Stimulated activated CD4-positive, alpha-beta T cell treated with anti-CD3 and anti-CD28 coated beads, TNF-alpha, amount 100 ng/mL, for 4 hours (primary cell): ENCODE results near the gene CLASP1.
"Not testable (repeated sequence)": the region's sequence is repeated elsewhere in the genome, so short reads cannot be mapped to it uniquely, and the experiment has no call there.

Source experiments
- DNase-seq, 3 experiments: peaks; one replicate each; pipeline ENCODE4 v3.0.0-alpha.2; 2020; ENCODE audit warnings: low read depth in 3 of 3

Gene CLASP1

GRCh38 chr2:121475811-121476571, 173.3 kb downstream of the CLASP1 start:
- no peak for DNase-seq

- no peak for DNase-seq
Measured at GRCh38 chr2:121473512-121473911, 175.8 kb downstream of the CLASP1 start.

- no peak for DNase-seq
Measured at GRCh38 chr2:121472470-121472993, 176.7 kb downstream of the CLASP1 start.

DNA sequence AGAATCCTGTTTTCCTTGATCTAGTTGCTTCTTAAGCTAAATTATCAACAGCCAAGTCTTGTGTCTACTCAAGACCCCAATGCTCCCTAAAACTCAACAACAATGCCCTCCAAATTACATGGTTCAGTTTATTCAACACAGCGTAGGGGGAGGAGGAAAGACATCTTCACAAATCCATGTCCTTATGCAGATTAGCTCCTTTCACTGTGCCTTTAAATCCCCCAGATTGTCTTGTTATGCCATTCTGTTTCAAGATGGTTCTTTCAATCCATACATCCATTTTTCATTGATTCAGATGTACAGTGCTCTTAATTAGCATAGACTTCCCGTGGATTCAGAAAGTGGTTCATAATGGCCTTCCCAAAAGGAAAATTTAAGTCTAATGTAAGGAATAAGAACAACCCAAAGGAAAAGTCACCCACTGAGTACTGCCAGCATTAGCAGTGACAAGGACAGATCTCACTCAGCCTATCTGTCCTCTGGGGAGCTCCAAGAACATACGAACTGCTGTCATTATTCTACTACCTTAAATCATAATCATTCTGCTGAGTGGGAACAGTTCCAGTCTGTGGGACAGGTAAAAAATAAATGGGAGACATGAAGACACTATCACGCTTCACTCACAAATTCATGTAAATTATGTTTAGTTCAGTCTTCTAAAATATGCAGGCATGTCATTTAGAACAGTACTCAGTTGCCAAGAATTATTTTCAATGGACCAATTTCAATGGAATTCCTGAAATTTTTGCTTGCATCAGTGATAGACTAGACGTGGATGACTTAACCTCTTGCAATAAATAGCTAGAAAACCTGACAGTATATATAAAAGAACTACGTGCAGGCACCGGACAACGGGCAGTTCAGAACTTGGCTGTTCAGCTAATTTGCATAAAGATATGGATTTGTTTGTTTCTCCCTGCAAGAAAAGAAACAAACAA, 177.5 kb downstream of the CLASP1 start:
- DNase-seq = no peak

- no peak for DNase-seq
Measured at GRCh38 chr2:121470917-121471316, 178.3 kb downstream of the CLASP1 start.

DNA sequence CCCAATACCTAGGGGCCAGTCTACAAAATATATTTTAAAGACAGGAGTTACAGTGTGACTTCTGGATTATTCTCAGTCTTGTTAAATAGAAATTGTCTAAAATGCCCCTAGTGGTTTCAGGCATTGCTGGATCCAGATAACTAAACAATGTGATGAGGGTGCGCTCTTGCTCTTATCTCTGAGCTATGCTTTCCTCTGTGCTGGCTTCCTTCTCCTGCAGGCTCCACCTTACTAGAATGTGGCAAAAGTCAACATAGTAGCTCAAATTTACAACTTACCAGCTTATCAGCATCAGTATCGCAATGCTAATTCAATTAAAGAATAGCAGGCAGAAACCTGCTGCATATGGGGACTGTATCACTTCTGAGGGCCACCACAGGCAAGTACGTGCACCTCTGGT, 179.9 kb downstream of the CLASP1 start:
- no peak for DNase-seq

- no peak for DNase-seq
Measured at GRCh38 chr2:121468936-121469335, 180.3 kb downstream of the CLASP1 start.

DNA sequence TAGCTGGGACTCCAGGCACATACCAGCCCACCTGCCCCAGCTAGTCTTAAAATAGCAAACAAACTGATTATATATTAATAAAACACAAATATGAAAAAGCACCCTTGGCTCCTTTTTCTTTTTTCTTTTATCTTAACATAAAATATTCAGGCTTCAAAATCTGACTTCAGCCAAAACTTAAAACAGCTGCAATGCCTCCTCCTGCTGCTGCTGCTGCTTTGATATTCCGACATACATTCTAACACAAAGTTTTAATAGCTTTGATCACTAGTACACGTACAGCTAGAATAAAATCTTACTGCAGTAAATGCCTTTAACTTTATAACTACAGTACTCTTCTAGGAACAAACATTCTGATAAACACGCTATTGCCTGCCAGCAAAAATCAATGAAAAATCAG, 190.0 kb downstream of the CLASP1 start:
- DNase-seq = no peak

DNA sequence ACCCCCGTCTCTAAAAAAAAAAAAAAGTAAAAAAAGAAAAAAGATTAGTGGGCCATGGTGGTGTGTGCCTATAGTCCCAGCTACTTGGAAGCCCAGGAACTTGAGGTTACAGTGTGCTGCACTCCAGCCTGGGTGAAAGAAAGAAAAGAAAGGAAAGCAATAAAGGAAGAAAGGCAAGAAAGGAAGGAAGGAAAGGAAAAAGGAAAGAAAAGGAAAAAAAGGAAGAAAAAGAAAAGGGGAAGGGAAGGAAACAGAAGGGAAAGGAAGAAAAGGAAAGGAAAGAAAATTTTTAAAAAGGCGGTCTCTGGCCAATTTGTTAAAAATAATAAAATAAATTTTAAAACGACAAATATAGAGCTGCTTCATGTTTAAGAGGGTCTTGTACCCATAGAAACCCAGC, 192.9 kb downstream of the CLASP1 start:
- DNase-seq = no peak

DNA sequence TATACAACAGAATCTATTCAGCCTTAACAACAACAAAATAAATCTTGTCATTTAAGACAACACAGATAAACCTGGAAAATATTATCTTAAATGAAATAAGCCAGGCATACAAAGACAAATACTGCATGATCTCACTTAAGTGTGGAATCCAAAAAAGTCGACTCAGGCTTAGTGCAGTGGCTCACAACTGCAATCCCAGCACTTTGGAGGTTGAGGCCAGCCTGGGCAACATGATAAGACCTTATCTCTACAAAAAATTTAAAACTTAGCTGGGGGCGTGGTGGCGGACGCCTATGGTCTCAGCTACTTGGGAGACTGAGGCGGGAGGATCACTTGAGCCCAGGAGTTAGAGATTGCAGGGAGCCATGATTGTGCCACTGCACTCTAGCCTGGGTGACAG, 193.8 kb downstream of the CLASP1 start:
- DNase-seq = no peak

DNA sequence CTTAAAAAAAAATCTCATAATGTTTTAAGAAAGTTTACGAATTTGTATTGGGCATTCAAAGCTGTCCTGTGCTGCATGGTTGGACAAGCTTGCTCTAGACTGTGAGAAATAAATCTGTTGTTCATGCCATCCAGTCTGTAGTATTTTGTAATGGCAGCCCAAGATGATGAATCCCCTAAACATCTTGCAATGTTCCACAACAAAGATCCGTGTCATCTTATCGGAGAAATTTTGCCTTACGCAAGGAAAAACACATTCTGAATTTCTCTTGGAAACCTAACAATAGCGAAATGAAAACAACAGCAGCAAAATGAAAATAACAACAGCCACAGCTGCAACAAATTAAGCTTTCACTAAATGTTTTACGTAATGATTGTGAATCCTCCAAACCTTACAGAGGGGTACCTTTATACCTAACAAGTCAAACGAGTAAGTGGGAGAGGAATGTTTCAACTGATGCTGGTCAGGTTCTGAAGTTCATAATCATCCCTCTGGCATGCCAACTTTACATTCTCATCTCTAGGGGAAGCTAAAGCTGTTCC, 194.6 kb downstream of the CLASP1 start:
- no peak for DNase-seq

DNA sequence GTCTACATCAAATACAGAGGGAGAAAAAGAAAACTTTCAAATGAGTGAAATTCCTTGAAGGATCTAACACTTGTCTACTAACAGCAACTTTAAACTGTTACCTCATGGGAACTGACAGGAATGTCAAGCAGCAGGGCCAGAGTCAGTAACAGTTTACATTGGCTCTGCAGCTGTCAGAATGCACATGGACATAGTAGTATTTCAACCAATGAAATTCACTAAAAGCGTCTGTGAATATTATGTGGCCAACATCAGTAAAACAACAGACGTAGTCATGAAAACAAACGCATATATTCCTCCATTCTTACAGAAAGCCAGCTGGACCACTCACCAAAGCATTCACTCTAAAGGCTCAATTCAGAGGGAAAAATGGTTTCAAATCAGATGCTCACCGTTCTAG, 197.9 kb downstream of the CLASP1 start:
- no peak for DNase-seq

- DNase-seq = no peak
Measured at GRCh38 chr2:121450301-121450700, 199.0 kb downstream of the CLASP1 start.

DNA sequence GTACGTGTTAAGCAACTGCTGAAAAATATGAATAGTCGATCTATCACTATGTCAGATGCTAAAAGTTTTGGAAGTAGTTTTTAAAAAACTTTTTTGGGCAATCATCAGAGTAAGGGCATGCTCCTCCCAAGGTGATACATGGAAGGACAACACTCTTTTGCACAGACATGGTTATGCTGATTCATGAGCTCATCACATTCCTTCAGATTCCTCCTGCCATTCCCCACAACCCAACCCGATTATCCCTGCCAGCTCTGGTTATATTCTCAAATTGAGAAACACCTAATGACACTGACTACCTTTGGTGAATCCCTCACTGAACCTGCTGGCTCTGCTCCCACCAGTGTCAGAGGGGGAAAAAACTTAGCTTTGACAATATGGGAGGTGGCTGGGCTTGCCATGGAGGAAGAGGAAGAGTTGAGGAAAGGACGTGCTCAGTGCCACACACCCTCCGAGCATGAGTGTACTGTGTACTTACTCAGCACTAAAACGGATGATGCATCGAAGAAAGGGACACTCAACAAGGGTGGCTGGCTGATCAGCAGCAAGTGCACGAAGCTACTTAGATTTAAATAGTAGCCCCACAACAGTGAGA, 202.5 kb downstream of the CLASP1 start:
- DNase-seq = no peak

GRCh38 chr2:121442889-121443288, 206.4 kb downstream of the CLASP1 start:
- DNase-seq = no peak

- not testable (repeated sequence) for DNase-seq
Measured at GRCh38 chr2:121438290-121438689, 211.0 kb downstream of the CLASP1 start.

- no peak for DNase-seq
Measured at GRCh38 chr2:121436918-121437317, 212.3 kb downstream of the CLASP1 start.

DNA sequence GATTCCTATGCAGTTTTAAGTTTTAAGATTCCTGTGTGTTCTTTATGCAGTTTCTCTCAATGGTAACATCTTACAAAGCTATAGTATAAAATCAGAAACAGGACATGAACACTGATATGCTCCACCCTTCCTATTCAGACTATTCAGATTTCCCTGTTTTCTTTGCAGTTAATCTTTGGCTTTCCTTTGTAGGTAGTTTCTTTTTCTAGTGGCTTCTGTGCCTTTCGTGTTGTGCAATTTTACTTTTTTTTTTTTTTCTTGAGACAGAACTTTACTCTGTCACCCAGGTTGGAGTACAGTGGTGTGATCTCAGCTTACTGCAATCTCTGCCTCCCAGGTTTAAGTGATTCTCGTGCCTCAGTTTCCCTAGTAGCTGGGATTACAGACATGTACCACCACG, 213.5 kb downstream of the CLASP1 start:
- no peak for DNase-seq

DNA sequence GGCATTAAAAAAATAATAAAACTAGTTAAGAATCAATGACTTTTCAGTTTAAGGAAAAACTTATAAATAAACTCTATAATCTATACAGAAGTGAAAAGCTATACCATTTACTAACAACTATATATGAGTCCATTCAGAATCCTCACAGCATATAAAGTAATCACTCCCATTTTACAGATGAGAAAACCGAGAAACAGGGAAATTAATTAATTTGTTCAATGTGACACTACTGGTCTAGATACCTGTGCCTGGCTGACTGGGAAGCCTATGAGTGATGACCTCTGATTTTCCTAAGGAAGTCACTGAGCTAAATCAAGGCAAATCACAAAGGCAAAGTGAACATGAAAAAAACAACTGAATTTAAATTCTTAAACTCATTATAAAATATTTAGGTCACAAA, 218.0 kb downstream of the CLASP1 start:
- no peak for DNase-seq

GRCh38 chr2:121429927-121430520, 219.2 kb downstream of the CLASP1 start:
- no peak for DNase-seq

DNA sequence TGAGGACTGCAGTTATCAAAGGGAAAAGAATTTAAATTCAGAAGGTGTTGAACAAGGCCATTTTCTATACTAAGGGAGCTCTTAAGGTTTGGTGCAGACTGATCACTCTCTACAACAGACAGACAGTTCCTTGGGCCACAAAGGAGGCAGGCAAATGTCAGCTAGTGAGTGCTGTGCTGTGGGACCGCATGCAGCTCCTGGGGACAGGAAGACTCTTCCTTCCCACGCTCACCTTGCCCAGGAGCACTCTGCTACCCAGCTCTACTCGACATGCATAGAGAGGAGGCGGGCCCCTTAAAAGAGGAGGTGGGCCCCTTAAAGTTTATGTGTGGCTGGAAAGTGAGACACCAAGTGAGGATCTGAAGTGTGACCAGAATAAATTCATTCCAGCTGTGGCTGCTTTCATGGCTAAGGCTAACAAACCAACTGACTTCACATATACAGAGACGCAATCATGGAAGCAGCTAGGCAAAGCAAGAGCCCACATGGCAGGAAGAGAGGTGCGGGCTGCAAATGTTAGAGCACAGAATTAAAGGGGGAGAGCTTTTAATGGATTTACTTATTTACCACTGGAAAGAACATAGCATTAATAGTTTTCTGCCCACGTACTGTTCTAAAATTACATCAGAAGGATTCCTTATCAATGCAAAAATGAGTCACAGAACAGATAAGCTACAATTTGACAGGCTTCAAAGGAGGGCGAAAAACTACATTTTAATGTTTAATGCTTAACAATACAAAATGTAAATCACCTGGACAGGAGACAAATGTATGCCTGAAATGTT, 220.0 kb downstream of the CLASP1 start:
- no peak for DNase-seq
